DOHH2 (cell line): Measurements from ENCODE around the gene DIP2B.

Experiments
- H3F3A ChIP-seq: fragments of 200-600 bp; sonication (generic), shearing (Covaris generic); 2 replicates; pipeline ENCODE4 v1.6.0; 2016; ENCODE audit warnings: antibody characterized with exemption, mild to moderate bottlenecking; ENCODE audit not compliant: control insufficient read depth, insufficient read depth
- H3K27ac ChIP-seq: fragments of 200-600 bp; sonication (generic); 2 replicates; pipeline ENCODE4 v1.5.1; 2014; ENCODE audit warnings: low read depth, mild to moderate bottlenecking, low read length, moderate library complexity
- H3K27me3 ChIP-seq: fragments of 200-600 bp; sonication (generic); 2 replicates; pipeline ENCODE4 v1.6.1; 2014; ENCODE audit warnings: mild to moderate bottlenecking, low read length, mixed read lengths; ENCODE audit not compliant: control insufficient read depth
- H3K36me3 ChIP-seq: fragments of 200-600 bp; sonication (generic); 2 replicates; pipeline ENCODE4 v1.6.1; 2014; ENCODE audit warnings: mild to moderate bottlenecking, low read length, moderate library complexity, mixed read lengths; ENCODE audit not compliant: control insufficient read depth
- H3K4me1 ChIP-seq: fragments of 200-600 bp; sonication (generic); 2 replicates; pipeline ENCODE4 v1.6.1; 2014; ENCODE audit warnings: mild to moderate bottlenecking, low read length, mixed read lengths; ENCODE audit not compliant: control insufficient read depth
- H3K4me2 ChIP-seq: fragments of 200-600 bp; sonication (generic); 2 replicates; pipeline ENCODE4 v1.6.0; 2014; ENCODE audit warnings: mild to moderate bottlenecking, low read length, moderate library complexity
- H3K4me3 ChIP-seq: fragments of 200-600 bp; sonication (generic); 2 replicates; pipeline ENCODE4 v1.5.1; 2014; ENCODE audit warnings: mild to moderate bottlenecking, low read length, mixed read lengths
- H3K79me2 ChIP-seq: fragments of 200-600 bp; sonication (generic); 2 replicates; pipeline ENCODE4 v1.6.1; 2014; ENCODE audit warnings: mild to moderate bottlenecking, low read length, mixed read lengths; ENCODE audit not compliant: control insufficient read depth
- H3K9me2 ChIP-seq: fragments of 200-600 bp; sonication (generic); replicated peaks from 2 replicates; pipeline ENCODE4 v1.6.1; 2014; ENCODE audit warnings: mild to moderate bottlenecking, low read length, mixed read lengths; ENCODE audit not compliant: control insufficient read depth
- H3K9me3 ChIP-seq: fragments of 200-600 bp; sonication (generic); 2 replicates; pipeline ENCODE4 v1.6.1; 2014; ENCODE audit warnings: antibody characterized with exemption, low read length, mixed read lengths; ENCODE audit not compliant: control insufficient read depth, insufficient read depth
- H4K20me1 ChIP-seq: fragments of 200-600 bp; sonication (generic); 2 replicates; pipeline ENCODE4 v1.6.0; 2014; ENCODE audit warnings: low read depth, mild to moderate bottlenecking, antibody characterized with exemption, low read length, moderate library complexity; ENCODE audit not compliant: control insufficient read depth, insufficient read depth
- EZH2phosphoT487 ChIP-seq: fragments of 200-600 bp; sonication (generic); IDR thresholded peaks from 2 replicates; pipeline ENCODE4 v1.6.1; 2017; ENCODE audit warnings: borderline replicate concordance, mild to moderate bottlenecking, antibody characterized with exemption, low read length, moderate library complexity, mixed read lengths
- TF ChIP-seq, protein P1 (sequence below): fragments of 200-600 bp; sonication (generic); IDR thresholded peaks from one replicate; pipeline ENCODE4 v1.5.1; 2014; ENCODE audit warnings: antibody characterized with exemption, mild to moderate bottlenecking, low read depth, low read length; ENCODE audit not compliant: poor library complexity, severe bottlenecking

The DIP2B gene

DNA sequence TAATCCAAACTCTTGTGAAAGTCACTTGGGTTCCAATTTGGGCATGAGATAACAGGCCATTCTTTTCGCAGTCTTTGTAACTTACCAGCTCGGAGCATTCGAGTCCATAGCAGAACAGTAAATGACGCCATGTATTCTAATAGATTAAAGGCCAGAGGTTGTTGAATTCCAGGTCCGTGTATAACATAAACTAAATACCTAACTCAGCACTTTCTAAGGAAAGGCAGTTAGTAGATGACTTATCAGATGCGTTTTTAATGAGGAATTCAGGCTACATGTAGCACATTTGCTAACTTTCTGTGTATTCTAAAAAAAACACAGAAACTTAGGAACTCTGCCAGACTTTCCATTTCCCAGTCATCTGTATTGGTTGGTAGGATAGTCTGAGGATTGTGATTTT lies 206.3 kb downstream of the DIP2B start:
- no peaks in the 10 kb centered on the region for H3K9me3 ChIP-seq
- no peaks in the 10 kb centered on the region for H4K20me1 ChIP-seq
- no peaks in the 10 kb centered on the region for H3K9me2 ChIP-seq
- H3F3A ChIP-seq = 0 out of 2 replicates have a peak, but pooled peaks cover 2% of the 10 kb centered on the region
- no peak overlapping the region for H3K4me2 ChIP-seq
- H3K27ac ChIP-seq = no peak overlapping the region
- TF ChIP-seq, protein P1, sequence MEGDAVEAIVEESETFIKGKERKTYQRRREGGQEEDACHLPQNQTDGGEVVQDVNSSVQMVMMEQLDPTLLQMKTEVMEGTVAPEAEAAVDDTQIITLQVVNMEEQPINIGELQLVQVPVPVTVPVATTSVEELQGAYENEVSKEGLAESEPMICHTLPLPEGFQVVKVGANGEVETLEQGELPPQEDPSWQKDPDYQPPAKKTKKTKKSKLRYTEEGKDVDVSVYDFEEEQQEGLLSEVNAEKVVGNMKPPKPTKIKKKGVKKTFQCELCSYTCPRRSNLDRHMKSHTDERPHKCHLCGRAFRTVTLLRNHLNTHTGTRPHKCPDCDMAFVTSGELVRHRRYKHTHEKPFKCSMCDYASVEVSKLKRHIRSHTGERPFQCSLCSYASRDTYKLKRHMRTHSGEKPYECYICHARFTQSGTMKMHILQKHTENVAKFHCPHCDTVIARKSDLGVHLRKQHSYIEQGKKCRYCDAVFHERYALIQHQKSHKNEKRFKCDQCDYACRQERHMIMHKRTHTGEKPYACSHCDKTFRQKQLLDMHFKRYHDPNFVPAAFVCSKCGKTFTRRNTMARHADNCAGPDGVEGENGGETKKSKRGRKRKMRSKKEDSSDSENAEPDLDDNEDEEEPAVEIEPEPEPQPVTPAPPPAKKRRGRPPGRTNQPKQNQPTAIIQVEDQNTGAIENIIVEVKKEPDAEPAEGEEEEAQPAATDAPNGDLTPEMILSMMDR = no peak
- no peak for TF ChIP-seq EZH2phosphoT487
- no peaks in the 10 kb centered on the region for H3K27me3 ChIP-seq
- H3K79me2 ChIP-seq = no peaks in the 10 kb centered on the region
- H3K36me3 ChIP-seq = peaks cover 18% of the 10 kb centered on the region; the same call in 1 of the 2 replicates
- H3K4me3 ChIP-seq = no peak overlapping the region
- no peaks in the 10 kb centered on the region for H3K4me1 ChIP-seq

DNA sequence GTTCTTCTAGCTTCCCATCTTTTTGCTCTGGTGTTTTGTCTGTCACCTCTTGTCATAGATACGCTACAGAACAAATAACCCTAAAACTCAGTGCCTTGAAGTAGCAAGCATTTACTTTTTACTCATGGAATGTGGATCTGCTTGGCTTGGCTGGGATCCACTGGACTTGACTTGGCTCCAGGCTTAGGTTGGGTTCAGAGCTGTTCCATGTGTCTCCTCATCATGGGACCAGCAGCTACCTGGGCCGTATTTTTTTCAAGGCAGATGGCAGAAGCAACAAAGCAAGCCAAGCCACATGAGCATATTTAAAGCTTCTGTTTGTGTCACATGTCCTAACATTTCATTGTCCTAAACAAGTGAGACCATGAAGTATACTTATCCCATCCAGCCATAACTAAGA lies 210.4 kb downstream of the DIP2B start:
- Histone ChIP-seq H3K4me2 (no peak overlapping the region), H3K36me3 (peaks cover 14% of the 10 kb centered on the region; the same call in 1 of the 2 replicates), H3F3A (0 out of 2 replicates have a peak, but pooled peaks cover 2% of the 10 kb centered on the region), H3K27me3 (no peaks in the 10 kb centered on the region), H3K9me2 (no peaks in the 10 kb centered on the region), H3K9me3 (no peaks in the 10 kb centered on the region), H3K4me3 (no peak overlapping the region), H4K20me1 (no peaks in the 10 kb centered on the region), H3K27ac (no peak overlapping the region), H3K79me2 (no peaks in the 10 kb centered on the region), H3K4me1 (no peaks in the 10 kb centered on the region)
- TF ChIP-seq, protein P1 = no peak
- TF ChIP-seq EZH2phosphoT487 = no peak

DNA sequence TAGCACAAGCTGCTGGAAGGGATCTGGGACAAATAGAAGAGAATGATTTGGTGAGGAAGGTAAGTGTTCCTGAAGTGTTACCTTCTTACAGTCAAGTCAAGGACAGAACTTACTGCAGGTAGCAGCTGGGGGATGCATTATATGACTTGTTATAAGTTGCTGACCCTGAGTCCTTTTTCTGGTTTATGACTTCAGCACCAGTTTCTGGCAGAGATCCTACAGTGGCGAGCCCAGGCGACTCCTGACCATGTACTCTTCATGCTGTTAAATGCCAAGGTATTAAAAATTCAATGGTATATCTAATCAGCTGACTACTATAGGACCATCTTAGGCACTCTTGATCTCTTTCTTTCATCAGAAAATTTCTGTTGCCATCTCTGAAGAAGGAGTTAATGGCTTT lies 214.0 kb downstream of the DIP2B start:
- Histone ChIP-seq H3K4me3 (no peak overlapping the region), H3F3A (0 out of 2 replicates have a peak, but pooled peaks cover 2% of the 10 kb centered on the region), H3K9me3 (no peaks in the 10 kb centered on the region), H3K4me1 (peaks cover 4% of the 10 kb centered on the region; the same call in 1 of the 2 replicates), H4K20me1 (no peaks in the 10 kb centered on the region), H3K4me2 (no peak overlapping the region), H3K27ac (no peak overlapping the region), H3K27me3 (no peaks in the 10 kb centered on the region), H3K79me2 (no peaks in the 10 kb centered on the region), H3K36me3 (peaks cover 22% of the 10 kb centered on the region; the same call in 1 of the 2 replicates), H3K9me2 (no peaks in the 10 kb centered on the region)
- TF ChIP-seq, protein P1 = no peak
- no peak for TF ChIP-seq EZH2phosphoT487

DNA sequence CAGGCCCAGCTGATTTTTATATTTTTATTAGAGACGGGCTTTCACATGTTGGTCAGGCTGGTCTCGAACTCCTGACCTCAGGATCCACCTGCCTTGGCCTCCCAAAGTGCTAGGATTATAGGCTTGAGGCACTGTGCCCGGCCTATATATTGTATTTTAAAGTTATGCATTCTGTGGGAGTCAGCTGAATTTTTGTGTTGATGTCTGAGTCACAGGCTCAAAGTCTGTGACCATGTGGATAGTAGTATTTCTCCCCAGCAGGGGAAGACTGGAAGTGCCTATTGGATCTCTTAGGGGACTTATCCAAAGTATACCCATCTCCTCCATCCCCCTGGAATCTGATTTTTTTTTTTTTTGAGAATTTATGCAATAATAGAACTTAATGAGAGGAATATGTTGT lies 215.3 kb downstream of the DIP2B start:
- Histone ChIP-seq H3K36me3 (peaks cover 25% of the 10 kb centered on the region; the same call in 1 of the 2 replicates), H3K9me3 (no peaks in the 10 kb centered on the region), H3K4me1 (peaks cover 4% of the 10 kb centered on the region; the same call in 1 of the 2 replicates), H3K4me3 (no peak overlapping the region), H3K9me2 (no peaks in the 10 kb centered on the region), H4K20me1 (no peaks in the 10 kb centered on the region), H3K4me2 (no peak overlapping the region), H3K79me2 (no peaks in the 10 kb centered on the region), H3K27me3 (no peaks in the 10 kb centered on the region), H3F3A (0 out of 2 replicates have a peak, but pooled peaks cover 2% of the 10 kb centered on the region), H3K27ac (no peak overlapping the region)
- TF ChIP-seq, protein P1 = no peak
- no peak for TF ChIP-seq EZH2phosphoT487
